ENCODE measurements around the gene NANOS3. TPM values are rescaled to one million over a fixed set of nuclear protein-coding genes. Genes with fewer than 3 reads are reported as not detected.

Gene NANOS3
- total RNA-seq, 3 donors from 2014 or later: not detected

GRCh38 chr19:13856497-13856896 lies 20.4 kb upstream of the NANOS3 start:
- intact Hi-C loops (cut with DNase I; ENCODE audit: low total_unique reads): no loop called here
- Histone ChIP-seq H3K27ac (no peak overlapping the region), H3K36me3 (no peaks in the 10 kb centered on the region), H3K9me3 (no peaks in the 10 kb centered on the region), H3K4me3 (no peak overlapping the region), H3K27me3 (no peaks in the 10 kb centered on the region), H3K4me1 (peaks cover under 1 to 2% of the 10 kb centered on the region in 2 donors)
- DNase-seq (ENCODE audit: low spot score in 2 of 2): no peak
- TF ChIP-seq POLR2AphosphoS5 (IDR thresholded peaks at IDR 0.05) (no peak), CTCF (IDR thresholded peaks at IDR 0.05) (no peak), POLR2A (IDR thresholded peaks at IDR 0.05) (no peak)

GRCh38 chr19:13859361-13859880 lies 17.5 kb upstream of the NANOS3 start:
- no peak overlapping the region for H3K4me3 ChIP-seq
- intact Hi-C loops (cut with DNase I; ENCODE audit: low total_unique reads): no loop called here
- no peak for DNase-seq (ENCODE audit: low spot score in 2 of 2)
- H3K27me3 ChIP-seq: no peaks in the 10 kb centered on the region
- no peak overlapping the region for H3K27ac ChIP-seq
- H3K36me3 ChIP-seq: no peaks in the 10 kb centered on the region
- no peaks in the 10 kb centered on the region for H3K9me3 ChIP-seq
- TF ChIP-seq CTCF (IDR thresholded peaks at IDR 0.05) (no peak), POLR2AphosphoS5 (IDR thresholded peaks at IDR 0.05) (no peak)
- H3K4me1 ChIP-seq: peaks cover 0 to 3% of the 10 kb centered on the region in 2 donors

GRCh38 chr19:13860679-13861391 lies 16.1 kb upstream of the NANOS3 start:
- H3K27me3 ChIP-seq: no peaks in the 10 kb centered on the region
- TF ChIP-seq POLR2A (IDR thresholded peaks at IDR 0.05) (no peak), POLR2AphosphoS5 (IDR thresholded peaks at IDR 0.05) (no peak), CTCF (IDR thresholded peaks at IDR 0.05) (no peak)
- DNase-seq (ENCODE audit: low spot score in 2 of 2): no peak
- H3K9me3 ChIP-seq: no peaks in the 10 kb centered on the region
- H3K4me1 ChIP-seq: peaks cover 0 to 3% of the 10 kb centered on the region in 2 donors
- peak overlapping the region; percentile 89 to 96 for H3K27ac ChIP-seq
- no peaks in the 10 kb centered on the region for H3K36me3 ChIP-seq
- H3K4me3 ChIP-seq: peak overlapping the region in 1 of 3 donors; percentile 28
- intact Hi-C loops (cut with DNase I; ENCODE audit: low total_unique reads): no loop called here

GRCh38 chr19:13861392-13861713 lies 15.6 kb upstream of the NANOS3 start:
- no peak for DNase-seq (ENCODE audit: low spot score in 2 of 2)
- Histone ChIP-seq H3K4me3 (peak overlapping the region; percentile 28 to 67 (median 50)), H3K36me3 (no peaks in the 10 kb centered on the region), H3K9me3 (no peaks in the 10 kb centered on the region), H3K27me3 (no peaks in the 10 kb centered on the region), H3K4me1 (peaks cover 2 to 3% of the 10 kb centered on the region in 2 donors), H3K27ac (peak overlapping the region; percentile 89 to 96)
- TF ChIP-seq POLR2AphosphoS5 (IDR thresholded peaks at IDR 0.05) (no peak), CTCF (IDR thresholded peaks at IDR 0.05) (no peak), POLR2A (IDR thresholded peaks at IDR 0.05) (no peak)
- intact Hi-C loops (cut with DNase I; ENCODE audit: low total_unique reads): no loop called here

- Histone ChIP-seq H3K4me1 (peaks cover 2 to 3% of the 10 kb centered on the region in 2 donors), H3K36me3 (no peaks in the 10 kb centered on the region), H3K27me3 (no peaks in the 10 kb centered on the region), H3K4me3 (peak overlapping the region; percentile 28 to 67 (median 50)), H3K9me3 (no peaks in the 10 kb centered on the region), H3K27ac (peak overlapping the region; percentile 89 to 96)
- peak; percentile 95 to 96 for DNase-seq (ENCODE audit: low spot score in 2 of 2)
- intact Hi-C loops (cut with DNase I; ENCODE audit: low total_unique reads): no loop called here
- TF ChIP-seq POLR2A (IDR thresholded peaks at IDR 0.05): peak; percentile 22
- TF ChIP-seq CTCF (IDR thresholded peaks at IDR 0.05): peak; percentile 99 to 100 (median 100)
- peak; percentile 15 to 77 (median 43) for TF ChIP-seq POLR2AphosphoS5 (IDR thresholded peaks at IDR 0.05)
Measured at GRCh38 chr19:13861714-13862531, 15.0 kb upstream of the NANOS3 start.
